GM19468 (cell line): ENCODE data around the gene PLXDC1.
"Not testable (repeated sequence)": the region's sequence is repeated elsewhere in the genome, so short reads cannot be mapped to it uniquely, and the experiment has no call there.

Experiments used
- ATAC-seq: cut with Tn5 transposase; IDR thresholded peaks from one replicate; pipeline ENCODE4 v1.9.1; 2021; ENCODE audit warnings: mild to moderate bottlenecking, moderate library complexity, moderate number of reproducible peaks; ENCODE audit not compliant: unreplicated experiment; ENCODE audit errors: extremely low read depth

The PLXDC1 gene

GRCh38 chr17:39131616-39132015 is 19.8 kb downstream of the PLXDC1 start:
- ATAC-seq, result no peak

GRCh38 chr17:39130205-39130604 is 21.2 kb downstream of the PLXDC1 start:
- ATAC-seq, result no peak

GRCh38 chr17:39129544-39129943 is 21.9 kb downstream of the PLXDC1 start:
- ATAC-seq, result not testable (repeated sequence)

GRCh38 chr17:39126436-39126835 is 25.0 kb downstream of the PLXDC1 start:
- no peak for ATAC-seq

GRCh38 chr17:39125143-39125875 is 26.1 kb downstream of the PLXDC1 start:
- no peak for ATAC-seq

- ATAC-seq, result no peak
Observed at GRCh38 chr17:39123627-39124026, 27.8 kb downstream of the PLXDC1 start.

- ATAC-seq, result no peak
Observed at GRCh38 chr17:39122991-39123390, 28.4 kb downstream of the PLXDC1 start.

GRCh38 chr17:39121919-39122318 is 29.5 kb downstream of the PLXDC1 start:
- ATAC-seq, result not testable (repeated sequence)

GRCh38 chr17:39118674-39119419 is 32.6 kb downstream of the PLXDC1 start:
- no peak for ATAC-seq

GRCh38 chr17:39116224-39116623 is 35.2 kb downstream of the PLXDC1 start:
- no peak for ATAC-seq

- ATAC-seq, result no peak
Observed at GRCh38 chr17:39115135-39115534, 36.3 kb downstream of the PLXDC1 start.

- no peak for ATAC-seq
Observed at GRCh38 chr17:39114723-39115122, 36.7 kb downstream of the PLXDC1 start.

GRCh38 chr17:39113871-39114270 is 37.6 kb downstream of the PLXDC1 start:
- ATAC-seq, result no peak

GRCh38 chr17:39110435-39111136 is 40.9 kb downstream of the PLXDC1 start:
- no peak for ATAC-seq

- ATAC-seq, result no peak
Observed at GRCh38 chr17:39108461-39109375, 42.7 kb downstream of the PLXDC1 start.

- ATAC-seq, result no peak
Observed at GRCh38 chr17:39107973-39108372, 43.5 kb downstream of the PLXDC1 start.

GRCh38 chr17:39107155-39107554 is 44.3 kb downstream of the PLXDC1 start:
- no peak for ATAC-seq

GRCh38 chr17:39105705-39106104 is 45.7 kb downstream of the PLXDC1 start:
- no peak for ATAC-seq

- ATAC-seq, result no peak
Observed at GRCh38 chr17:39104657-39105056, 46.8 kb downstream of the PLXDC1 start.

- no peak for ATAC-seq
Observed at GRCh38 chr17:39104046-39104445, 47.4 kb downstream of the PLXDC1 start.
